GM21447 (cell line): Measurements from ENCODE around the gene CCDC134.
"Not testable (repeated sequence)": the region's sequence is repeated elsewhere in the genome, so short reads cannot be mapped to it uniquely, and the experiment has no call there.

Source experiments
- ATAC-seq: cut with Tn5 transposase; IDR thresholded peaks from one replicate; pipeline ENCODE4 v1.9.1; 2021; ENCODE audit not compliant: unreplicated experiment

The CCDC134 gene

GRCh38 chr22:41842996-41843970 lies 42.8 kb downstream of the CCDC134 start:
- no peak for ATAC-seq

GRCh38 chr22:41844036-41844435 lies 43.6 kb downstream of the CCDC134 start:
- no peak for ATAC-seq

GRCh38 chr22:41844513-41844912 lies 44.0 kb downstream of the CCDC134 start:
- no peak for ATAC-seq

GRCh38 chr22:41845380-41846267 lies 45.1 kb downstream of the CCDC134 start:
- no peak for ATAC-seq

- ATAC-seq: no peak
These were observed 45.9 kb downstream of the CCDC134 start for GRCh38 chr22:41846268-41846987.

- no peak for ATAC-seq
These were observed 46.8 kb downstream of the CCDC134 start for GRCh38 chr22:41847300-41847699.

- no peak for ATAC-seq
These were observed 48.0 kb downstream of the CCDC134 start for GRCh38 chr22:41848468-41848867.

- no peak for ATAC-seq
These were observed 56.0 kb downstream of the CCDC134 start for GRCh38 chr22:41856469-41856868.

- ATAC-seq: no peak
These were observed 56.8 kb downstream of the CCDC134 start for GRCh38 chr22:41857155-41857859.

- ATAC-seq: no peak
These were observed 57.4 kb downstream of the CCDC134 start for GRCh38 chr22:41857860-41858199.

GRCh38 chr22:41862160-41862529 lies 61.7 kb downstream of the CCDC134 start:
- ATAC-seq: peak; percentile 47

- ATAC-seq: peak; percentile 44
These were observed 62.2 kb downstream of the CCDC134 start for GRCh38 chr22:41862530-41863266.

GRCh38 chr22:41863472-41863871 lies 63.0 kb downstream of the CCDC134 start:
- no peak for ATAC-seq

GRCh38 chr22:41868556-41868955 lies 68.1 kb downstream of the CCDC134 start:
- ATAC-seq: no peak

GRCh38 chr22:41870081-41870480 lies 69.6 kb downstream of the CCDC134 start:
- not testable (repeated sequence) for ATAC-seq

- no peak for ATAC-seq
These were observed 70.3 kb downstream of the CCDC134 start for GRCh38 chr22:41870786-41871185.

GRCh38 chr22:41873391-41873790 lies 72.9 kb downstream of the CCDC134 start:
- ATAC-seq: no peak

- ATAC-seq: no peak
These were observed 73.6 kb downstream of the CCDC134 start for GRCh38 chr22:41874090-41874489.

GRCh38 chr22:41875531-41876270 lies 75.2 kb downstream of the CCDC134 start:
- no peak for ATAC-seq
